CD14-positive monocyte (primary cell): ENCODE results near the gene AKAP8. TPM values are rescaled to one million over a fixed set of nuclear protein-coding genes. Genes with fewer than 3 reads are reported as not detected.
"Not testable (repeated sequence)": the region's sequence is repeated elsewhere in the genome, so short reads cannot be mapped to it uniquely, and the experiment has no call there.

ENCODE experiments used
- DNase-seq, 3 donors: peaks; one replicate each; pipeline ENCODE4 v3.0.0-alpha.2; 2011 to 2022
- H2AFZ ChIP-seq: 2 replicates; pipeline ENCODE4 v1.6.0; 2012; ENCODE audit warnings: mild to moderate bottlenecking, low read depth, low read length, inconsistent platforms; ENCODE audit not compliant: insufficient read depth, poor library complexity, severe bottlenecking
- H3K27ac ChIP-seq, 2 donors: 1 replicate in 1 of 2; 2 replicates in 1 of 2; pipeline ENCODE4 v1.5.1; 2012 to 2013; ENCODE audit warnings: low read length in 2 of 2, control low read depth in 1 of 2, inconsistent platforms in 1 of 2, low read depth in 1 of 2, mild to moderate bottlenecking in 1 of 2
- H3K27me3 ChIP-seq, 2 donors: one replicate each; pipeline versions ENCODE4 v1.6.0 to v1.6.1; 2011 to 2013; ENCODE audit warnings: low read length in 2 of 2; ENCODE audit not compliant: control insufficient read depth in 2 of 2, insufficient read depth in 2 of 2
- H3K36me3 ChIP-seq, 2 donors: replicated peaks in 1 of 2; 1 replicate in 1 of 2; 2 replicates in 1 of 2; pipeline versions ENCODE4 v1.5.1 to v1.6.1; 2012 to 2013; ENCODE audit warnings: low read length in 2 of 2, control low read depth in 1 of 2, inconsistent platforms in 1 of 2, mild to moderate bottlenecking in 1 of 2; ENCODE audit not compliant: insufficient read depth in 2 of 2, control insufficient read depth in 1 of 2
- H3K4me1 ChIP-seq, 2 donors: 1 replicate in 1 of 2; 2 replicates in 1 of 2; pipeline versions ENCODE4 v1.5.1 to v1.6.1; 2012 to 2013; ENCODE audit warnings: low read length in 2 of 2, control low read depth in 1 of 2, inconsistent platforms in 1 of 2, mild to moderate bottlenecking in 1 of 2, moderate library complexity in 1 of 2; ENCODE audit not compliant: insufficient read depth in 2 of 2, control insufficient read depth in 1 of 2
- H3K4me2 ChIP-seq: replicated peaks from 2 replicates; pipeline ENCODE3; 2012; ENCODE audit warnings: low read length, moderate library complexity, mild to moderate bottlenecking; ENCODE audit not compliant: poor library complexity, severe bottlenecking; ENCODE audit errors: extremely low read depth
- H3K4me3 ChIP-seq, 3 experiments: fragments of 200-600 bp in 1 of 3; sonication (generic) in 1 of 3; replicated peaks in 1 of 3; 1 replicate in 2 of 3; 2 replicates in 1 of 3; pipeline ENCODE4 v1.5.1; 2011 to 2013; ENCODE audit warnings: low read length in 3 of 3, mild to moderate bottlenecking in 3 of 3, control low read depth in 2 of 3, low read depth in 2 of 3, inconsistent platforms in 1 of 3, moderate library complexity in 1 of 3
- H3K79me2 ChIP-seq: 2 replicates; pipeline ENCODE4 v1.6.0; 2012; ENCODE audit warnings: mild to moderate bottlenecking, control low read depth, inconsistent platforms, low read length, moderate library complexity; ENCODE audit not compliant: insufficient read depth
- H3K9ac ChIP-seq: 2 replicates; pipeline ENCODE4 v1.6.0; 2017; ENCODE audit warnings: low read length, mild to moderate bottlenecking; ENCODE audit not compliant: insufficient read depth, poor library complexity, severe bottlenecking
- H3K9me3 ChIP-seq, 2 donors: replicated peaks in 1 of 2; 1 replicate in 1 of 2; 2 replicates in 1 of 2; pipeline versions ENCODE4 v1.5.1 to v1.6.1; 2012 to 2013; ENCODE audit warnings: low read length in 2 of 2, control low read depth in 1 of 2; ENCODE audit not compliant: control insufficient read depth in 1 of 2, insufficient read depth in 1 of 2
- H4K20me1 ChIP-seq: 2 replicates; pipeline ENCODE4 v1.6.0; 2012; ENCODE audit warnings: mild to moderate bottlenecking, low read length, control low read depth, moderate library complexity; ENCODE audit not compliant: insufficient read depth
- H3K27ac Mint-ChIP-seq, 7 donors: one replicate each; pipeline ENCODE4 v1.8.0; 2020; ENCODE audit warnings: mild to moderate bottlenecking in 7 of 7, mixed read lengths in 7 of 7, moderate library complexity in 6 of 7, inconsistent platforms in 2 of 7
- H3K27me3 Mint-ChIP-seq, 3 donors: one replicate each; pipeline ENCODE4 v1.8.0; 2021 to 2022; ENCODE audit warnings: low read depth in 3 of 3, mild to moderate bottlenecking in 3 of 3, mixed read lengths in 3 of 3, moderate library complexity in 3 of 3, inconsistent platforms in 1 of 3
- H3K36me3 Mint-ChIP-seq, 2 donors: one replicate each; pipeline ENCODE4 v1.8.0; 2020; ENCODE audit warnings: mixed read lengths in 2 of 2, inconsistent platforms in 1 of 2, mild to moderate bottlenecking in 1 of 2
- H3K4me1 Mint-ChIP-seq: one replicate; pipeline ENCODE4 v1.8.0; 2020; ENCODE audit warnings: mild to moderate bottlenecking, mixed read lengths
- H3K4me3 Mint-ChIP-seq, 2 donors: one replicate each; pipeline ENCODE4 v1.8.0; 2020; ENCODE audit warnings: mild to moderate bottlenecking in 2 of 2, mixed read lengths in 2 of 2, moderate library complexity in 1 of 2
- H3K9me3 Mint-ChIP-seq, 7 donors: one replicate each; pipeline ENCODE4 v1.8.0; 2020 to 2022; ENCODE audit warnings: mixed read lengths in 7 of 7, mild to moderate bottlenecking in 6 of 7, moderate library complexity in 6 of 7, inconsistent platforms in 2 of 7
- WGBS: methylation state at CpG from one replicate; pipeline ENCODE4 v1.1.5; 2013; ENCODE audit warnings: missing lambda C conversion rate; ENCODE audit not compliant: insufficient coverage; 5-methylcytosine and 5-hydroxymethylcytosine counted together
- intact Hi-C, 2 donors: fragments of 100-400 bp; cut with micrococcal nuclease; formaldehyde crosslinking; loops; one replicate each; pipeline versions ENCODE4 v1.15.0 to v1.15.1; 2023
- polyA plus RNA-seq, 3 donors: library from polyadenylated mRNA; depleted of rRNA in 1 of 3; unstranded in 2 of 3; stranded (reverse) in 1 of 3; fragments of 300-500 nt in 2 of 3; fragments of >200 nt in 1 of 3; fragmentation: Illumina TruSeq in 2 of 3; gene quantifications; 1 replicate in 2 of 3; 2 replicates in 1 of 3; pipeline ENCODE4 v1.2.3, GENCODE V29; 2012 to 2021
- TF ChIP-seq, protein P1 (sequence below): fragments of 200-600 bp; IDR thresholded peaks from one replicate; pipeline ENCODE4 v1.8.0; 2022; ENCODE audit warnings: antibody characterized with exemption, mild to moderate bottlenecking

Gene AKAP8
- polyA plus RNA-seq, 3 donors: 8.0 to 25.9 (median 12.3) TPM

DNA sequence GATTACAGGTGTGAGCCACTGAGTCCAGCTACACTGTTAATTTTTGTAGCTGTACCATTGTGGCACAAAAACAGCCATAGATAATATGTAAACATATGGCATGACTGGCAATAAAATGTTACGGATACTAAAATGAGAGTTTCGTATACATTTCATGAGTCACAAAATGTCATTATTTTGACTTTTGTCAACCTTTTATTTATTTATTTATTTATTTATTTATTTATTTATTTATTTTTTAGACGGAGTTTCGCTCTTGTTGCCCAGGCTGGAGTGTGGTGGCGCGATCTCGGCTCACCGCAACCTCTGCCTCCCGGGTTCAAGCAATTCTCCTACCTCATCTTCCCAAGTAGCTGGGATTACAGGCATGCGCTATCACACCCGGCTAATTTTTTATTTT lies 38.3 kb downstream of the AKAP8 start:
- intact Hi-C loops, DNase-seq, H3K4me3 Mint-ChIP-seq, H3K9me3 ChIP-seq, H3K4me1 ChIP-seq, H3K4me1 Mint-ChIP-seq, H3K79me2 ChIP-seq, H3K9me3 Mint-ChIP-seq, H3K9ac ChIP-seq, H4K20me1 ChIP-seq, H3K4me2 ChIP-seq, H3K27ac ChIP-seq, H3K27ac Mint-ChIP-seq, H2AFZ ChIP-seq, H3K4me3 ChIP-seq, H3K27me3 Mint-ChIP-seq, H3K27me3 ChIP-seq: not testable (repeated sequence)
- peaks cover 18 to 57% of the 10 kb centered on the region in 2 donors for H3K36me3 ChIP-seq
- peaks cover 27 to 57% of the 10 kb centered on the region in 2 donors for H3K36me3 Mint-ChIP-seq
- no CpG with 5 or more reads among the region's 11 CpGs for WGBS

DNA sequence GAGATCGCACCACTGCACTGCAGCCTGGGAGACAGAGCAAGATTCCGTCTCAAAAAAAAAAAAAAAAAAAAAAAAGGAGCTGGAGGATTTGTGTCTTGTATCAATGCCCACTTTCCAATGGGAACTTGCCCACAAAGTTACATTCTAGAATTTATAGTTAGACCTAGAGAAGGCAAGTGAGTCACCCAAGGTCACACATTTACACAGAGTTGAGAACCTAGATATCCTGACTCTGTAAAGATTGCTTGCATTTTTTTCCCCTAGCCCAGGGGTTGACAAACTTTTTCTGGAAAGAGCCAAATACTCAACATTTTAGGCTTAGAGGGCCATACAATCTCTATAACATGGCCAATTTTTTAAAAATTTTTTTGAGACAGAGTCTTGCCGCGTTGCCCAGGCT lies 39.5 kb downstream of the AKAP8 start:
- peaks cover 8% of the 10 kb centered on the region for H3K79me2 ChIP-seq
- no peak overlapping the region for H3K27ac ChIP-seq
- no peak overlapping the region for H2AFZ ChIP-seq
- no peaks in the 10 kb centered on the region for H3K4me1 ChIP-seq
- no peak overlapping the region for H3K9ac ChIP-seq
- H3K4me3 ChIP-seq: no peak overlapping the region
- Mint-ChIP-seq H3K4me1 (no peaks in the 10 kb centered on the region), H3K27me3 (peaks cover 0 to 2% (median 0%) of the 10 kb centered on the region in 3 donors), H3K9me3 (no peaks in the 10 kb centered on the region), H3K36me3 (peaks cover 19 to 50% of the 10 kb centered on the region in 2 donors), H3K27ac (no peak overlapping the region), H3K4me3 (no peak overlapping the region)
- H3K36me3 ChIP-seq: peaks cover 11 to 48% of the 10 kb centered on the region in 2 donors
- intact Hi-C loops: no loop called here
- no peak for DNase-seq
- H3K9me3 ChIP-seq: no peaks in the 10 kb centered on the region
- TF ChIP-seq, protein P1, sequence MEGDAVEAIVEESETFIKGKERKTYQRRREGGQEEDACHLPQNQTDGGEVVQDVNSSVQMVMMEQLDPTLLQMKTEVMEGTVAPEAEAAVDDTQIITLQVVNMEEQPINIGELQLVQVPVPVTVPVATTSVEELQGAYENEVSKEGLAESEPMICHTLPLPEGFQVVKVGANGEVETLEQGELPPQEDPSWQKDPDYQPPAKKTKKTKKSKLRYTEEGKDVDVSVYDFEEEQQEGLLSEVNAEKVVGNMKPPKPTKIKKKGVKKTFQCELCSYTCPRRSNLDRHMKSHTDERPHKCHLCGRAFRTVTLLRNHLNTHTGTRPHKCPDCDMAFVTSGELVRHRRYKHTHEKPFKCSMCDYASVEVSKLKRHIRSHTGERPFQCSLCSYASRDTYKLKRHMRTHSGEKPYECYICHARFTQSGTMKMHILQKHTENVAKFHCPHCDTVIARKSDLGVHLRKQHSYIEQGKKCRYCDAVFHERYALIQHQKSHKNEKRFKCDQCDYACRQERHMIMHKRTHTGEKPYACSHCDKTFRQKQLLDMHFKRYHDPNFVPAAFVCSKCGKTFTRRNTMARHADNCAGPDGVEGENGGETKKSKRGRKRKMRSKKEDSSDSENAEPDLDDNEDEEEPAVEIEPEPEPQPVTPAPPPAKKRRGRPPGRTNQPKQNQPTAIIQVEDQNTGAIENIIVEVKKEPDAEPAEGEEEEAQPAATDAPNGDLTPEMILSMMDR: no peak
- no peaks in the 10 kb centered on the region for H4K20me1 ChIP-seq
- 100% methylated on average over 2 of the region's 4 CpGs for WGBS
- no peaks in the 10 kb centered on the region for H3K27me3 ChIP-seq
- H3K4me2 ChIP-seq: no peak overlapping the region
